SIG-M5 (cell line): ENCODE measurements around the gene CYP24A1.

Experiments
- DNase-seq: peaks from one replicate; lab custom pipeline; 2025; lab: John Stamatoyannopoulos, UW

The CYP24A1 gene

GRCh38 chr20:54111460-54111859 lies 62.3 kb downstream of the CYP24A1 start:
- no peak for DNase-seq

- DNase-seq: no peak
These were observed 63.3 kb downstream of the CYP24A1 start for GRCh38 chr20:54110457-54110856.

- DNase-seq: no peak
These were observed 63.7 kb downstream of the CYP24A1 start for GRCh38 chr20:54110041-54110440.

- DNase-seq: no peak
These were observed 65.0 kb downstream of the CYP24A1 start for GRCh38 chr20:54108817-54109216.

- DNase-seq: no peak
These were observed 65.5 kb downstream of the CYP24A1 start for GRCh38 chr20:54108326-54108642.

- DNase-seq: no peak
These were observed 66.0 kb downstream of the CYP24A1 start for GRCh38 chr20:54107600-54108325.

- DNase-seq: no peak
These were observed 66.6 kb downstream of the CYP24A1 start for GRCh38 chr20:54107181-54107580.

GRCh38 chr20:54106162-54106561 lies 67.6 kb downstream of the CYP24A1 start:
- no peak for DNase-seq

- DNase-seq: no peak
These were observed 68.1 kb downstream of the CYP24A1 start for GRCh38 chr20:54105653-54106052.

- no peak for DNase-seq
These were observed 69.0 kb downstream of the CYP24A1 start for GRCh38 chr20:54104781-54105180.

- DNase-seq: no peak
These were observed 69.8 kb downstream of the CYP24A1 start for GRCh38 chr20:54103762-54104600.
